ENCODE results near the gene ETF1. TPM values are rescaled to one million over a fixed set of nuclear protein-coding genes. Genes with fewer than 3 reads are reported as not detected.

Gene ETF1
- polyA plus RNA-seq, 3 donors = 34.8 to 71.4 (median 61.6) TPM

DNA sequence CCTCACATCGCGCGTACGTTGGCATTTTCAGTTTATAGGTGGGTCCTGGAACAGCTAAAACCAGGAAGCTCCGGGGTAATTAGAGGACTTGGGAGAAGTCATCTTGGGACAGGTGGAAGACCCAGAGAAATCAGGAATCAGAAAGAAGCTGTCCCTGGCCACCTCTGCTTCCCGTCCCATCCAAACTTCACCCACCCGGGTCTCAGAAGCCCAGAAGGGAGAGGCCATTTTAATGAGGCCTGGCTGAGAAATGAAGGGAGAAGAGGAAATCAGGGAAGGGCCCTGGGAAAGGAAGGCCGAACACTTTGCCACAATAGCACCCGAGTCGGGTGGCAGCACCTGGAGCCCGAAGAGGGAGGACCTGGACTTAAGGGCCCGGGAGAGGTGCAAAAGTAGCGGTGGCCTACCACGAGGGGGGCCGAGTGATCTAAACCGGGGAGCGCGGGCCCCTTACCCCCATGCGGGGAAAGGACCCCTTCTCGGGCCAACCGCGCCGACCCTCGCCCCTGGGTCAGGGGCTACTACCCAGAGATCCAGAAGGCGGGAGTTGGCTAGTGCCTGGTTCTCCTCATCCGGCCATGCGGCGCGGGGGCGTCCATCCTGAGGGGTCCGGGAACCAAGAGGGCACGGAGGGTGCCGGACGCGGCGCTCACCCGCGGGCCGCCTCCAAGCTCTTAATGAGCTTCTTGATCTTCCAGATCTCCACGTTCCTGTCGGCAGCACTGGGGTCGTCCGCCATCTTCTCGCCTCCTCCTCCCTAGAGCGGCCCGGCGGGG lies 668 bp downstream of the ETF1 start:
- peaks cover 49 to 55% of the 10 kb centered on the region in 2 donors for H3K4me1 ChIP-seq (ENCODE audit: control insufficient read depth in 1 of 2, insufficient read depth in 2 of 2, low read length in 2 of 2)
- H3K4me2 ChIP-seq (replicated peaks; ENCODE audit: extremely low read depth, low read length, poor library complexity, severe bottlenecking) = peak overlapping the region; percentile 81
- no peak for DNase-seq
- peak overlapping the region; percentile 69 to 99 (median 98) for H3K4me3 ChIP-seq (replicated peaks in 1 of 3; ENCODE audit: low read depth in 2 of 3, low read length in 3 of 3)
- peaks cover 0 to 6% of the 10 kb centered on the region in 2 donors for H3K36me3 ChIP-seq (replicated peaks in 1 of 2; ENCODE audit: control insufficient read depth in 1 of 2, insufficient read depth in 2 of 2, low read length in 2 of 2)
- Mint-ChIP-seq H3K27ac (peak overlapping the region; percentile 98 to 100 (median 100)), H3K36me3 (peaks cover 8 to 16% of the 10 kb centered on the region in 2 donors), H3K27me3 (ENCODE audit: low read depth in 3 of 3) (no peaks in the 10 kb centered on the region), H3K9me3 (peaks cover 0 to 2% (median 0%) of the 10 kb centered on the region in 7 donors), H3K4me3 (peak overlapping the region; percentile 98), H3K4me1 (peaks cover 55% of the 10 kb centered on the region)
- WGBS (ENCODE audit: insufficient coverage) = under 1% methylated on average over 40 of the region's 47 CpGs
- H4K20me1 ChIP-seq (ENCODE audit: insufficient read depth, low read length) = peaks cover 49% of the 10 kb centered on the region
- intact Hi-C loops (cut with micrococcal nuclease) = loop anchor here (2.0 to 10.0 kb wide), 5 partner anchors 32 to 368 kb away; partner anchors contain the start of genes EGR1 (in 2 of the 2), HSPA9 (in 2 of the 2), BRD8 (in 1 of the 2) and KDM3B (in 1 of the 2)
- TF ChIP-seq, protein P1, sequence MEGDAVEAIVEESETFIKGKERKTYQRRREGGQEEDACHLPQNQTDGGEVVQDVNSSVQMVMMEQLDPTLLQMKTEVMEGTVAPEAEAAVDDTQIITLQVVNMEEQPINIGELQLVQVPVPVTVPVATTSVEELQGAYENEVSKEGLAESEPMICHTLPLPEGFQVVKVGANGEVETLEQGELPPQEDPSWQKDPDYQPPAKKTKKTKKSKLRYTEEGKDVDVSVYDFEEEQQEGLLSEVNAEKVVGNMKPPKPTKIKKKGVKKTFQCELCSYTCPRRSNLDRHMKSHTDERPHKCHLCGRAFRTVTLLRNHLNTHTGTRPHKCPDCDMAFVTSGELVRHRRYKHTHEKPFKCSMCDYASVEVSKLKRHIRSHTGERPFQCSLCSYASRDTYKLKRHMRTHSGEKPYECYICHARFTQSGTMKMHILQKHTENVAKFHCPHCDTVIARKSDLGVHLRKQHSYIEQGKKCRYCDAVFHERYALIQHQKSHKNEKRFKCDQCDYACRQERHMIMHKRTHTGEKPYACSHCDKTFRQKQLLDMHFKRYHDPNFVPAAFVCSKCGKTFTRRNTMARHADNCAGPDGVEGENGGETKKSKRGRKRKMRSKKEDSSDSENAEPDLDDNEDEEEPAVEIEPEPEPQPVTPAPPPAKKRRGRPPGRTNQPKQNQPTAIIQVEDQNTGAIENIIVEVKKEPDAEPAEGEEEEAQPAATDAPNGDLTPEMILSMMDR (IDR thresholded peaks at IDR 0.05) = no peak
- H2AFZ ChIP-seq (ENCODE audit: insufficient read depth, low read depth, low read length, poor library complexity, severe bottlenecking) = peak overlapping the region; percentile 13
- H3K79me2 ChIP-seq (ENCODE audit: insufficient read depth, low read length) = peaks cover 94% of the 10 kb centered on the region
- no peaks in the 10 kb centered on the region for H3K27me3 ChIP-seq (ENCODE audit: control insufficient read depth in 2 of 2, insufficient read depth in 2 of 2, low read length in 2 of 2)
- H3K9me3 ChIP-seq (replicated peaks in 1 of 2; ENCODE audit: control insufficient read depth in 1 of 2, insufficient read depth in 1 of 2, low read length in 2 of 2) = no peaks in the 10 kb centered on the region
- peak overlapping the region; percentile 96 to 100 for H3K27ac ChIP-seq (ENCODE audit: low read depth in 1 of 2, low read length in 2 of 2)
- H3K9ac ChIP-seq (ENCODE audit: insufficient read depth, low read length, poor library complexity, severe bottlenecking) = peak overlapping the region; percentile 98

DNA sequence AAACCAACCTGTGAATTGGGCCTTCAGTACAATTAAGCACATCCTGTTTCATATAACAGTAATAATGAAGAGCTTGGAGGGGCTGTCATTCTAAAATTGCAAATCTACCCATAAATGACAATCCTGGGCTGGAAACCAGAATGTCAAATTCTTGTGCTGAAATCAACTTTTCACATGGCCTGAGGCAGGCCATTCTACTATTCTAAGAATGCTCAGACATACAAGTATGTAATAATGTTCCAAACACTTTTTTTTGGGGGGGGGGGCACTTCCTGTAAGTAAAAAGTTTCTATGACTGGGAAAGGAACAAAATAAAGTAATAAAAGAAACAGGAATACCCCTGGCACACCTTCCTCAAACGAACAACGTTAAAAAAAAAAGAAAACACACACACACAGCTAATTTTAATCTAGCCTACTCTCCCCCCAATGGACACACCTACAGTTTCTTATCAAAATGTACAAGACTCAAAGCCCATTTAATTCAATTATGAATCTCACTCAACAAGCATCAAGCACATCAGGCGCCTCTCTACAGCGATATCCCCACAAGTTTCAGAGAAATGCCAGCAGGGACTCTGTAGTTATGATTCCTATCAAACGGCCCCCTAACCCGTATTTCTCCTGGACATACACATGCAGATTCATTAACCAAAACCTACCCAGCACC lies 1.4 kb downstream of the ETF1 start:
- H2AFZ ChIP-seq (ENCODE audit: insufficient read depth, low read depth, low read length, poor library complexity, severe bottlenecking) = no peak overlapping the region
- peaks cover 0 to 2% (median 0%) of the 10 kb centered on the region in 7 donors for H3K9me3 Mint-ChIP-seq
- H3K9ac ChIP-seq (ENCODE audit: insufficient read depth, low read length, poor library complexity, severe bottlenecking) = peak overlapping the region; percentile 98
- intact Hi-C loops (cut with micrococcal nuclease) = loop anchor here (2.0 to 10.0 kb wide), 5 partner anchors 33 to 367 kb away; partner anchors contain the start of genes EGR1 (in 2 of the 2), HSPA9 (in 2 of the 2), BRD8 (in 1 of the 2) and KDM3B (in 1 of the 2)
- peaks cover 9 to 21% of the 10 kb centered on the region in 2 donors for H3K36me3 Mint-ChIP-seq
- H3K36me3 ChIP-seq (replicated peaks in 1 of 2; ENCODE audit: control insufficient read depth in 1 of 2, insufficient read depth in 2 of 2, low read length in 2 of 2) = peaks cover 4 to 12% of the 10 kb centered on the region in 2 donors
- no peaks in the 10 kb centered on the region for H3K27me3 ChIP-seq (ENCODE audit: control insufficient read depth in 2 of 2, insufficient read depth in 2 of 2, low read length in 2 of 2)
- 15% methylated on average over 4 of the region's 6 CpGs for WGBS (ENCODE audit: insufficient coverage)
- peaks cover 49 to 55% of the 10 kb centered on the region in 2 donors for H3K4me1 ChIP-seq (ENCODE audit: control insufficient read depth in 1 of 2, insufficient read depth in 2 of 2, low read length in 2 of 2)
- H3K27ac Mint-ChIP-seq = peak overlapping the region; percentile 98 to 100 (median 100)
- peak overlapping the region; percentile 81 for H3K4me2 ChIP-seq (replicated peaks; ENCODE audit: extremely low read depth, low read length, poor library complexity, severe bottlenecking)
- H4K20me1 ChIP-seq (ENCODE audit: insufficient read depth, low read length) = peaks cover 56% of the 10 kb centered on the region
- H3K9me3 ChIP-seq (replicated peaks in 1 of 2; ENCODE audit: control insufficient read depth in 1 of 2, insufficient read depth in 1 of 2, low read length in 2 of 2) = no peaks in the 10 kb centered on the region
- peak overlapping the region; percentile 98 for H3K4me3 Mint-ChIP-seq
- H3K79me2 ChIP-seq (ENCODE audit: insufficient read depth, low read length) = peaks cover 94% of the 10 kb centered on the region
- no peak for DNase-seq
- peaks cover 53% of the 10 kb centered on the region for H3K4me1 Mint-ChIP-seq
- no peaks in the 10 kb centered on the region for H3K27me3 Mint-ChIP-seq (ENCODE audit: low read depth in 3 of 3)
- H3K4me3 ChIP-seq (replicated peaks in 1 of 3; ENCODE audit: low read depth in 2 of 3, low read length in 3 of 3) = peak overlapping the region; percentile 69 to 99 (median 98)
- H3K27ac ChIP-seq (ENCODE audit: low read depth in 1 of 2, low read length in 2 of 2) = peak overlapping the region; percentile 96 to 100
- TF ChIP-seq, protein P1 (IDR thresholded peaks at IDR 0.05) = no peak
